CD4-positive, alpha-beta T cell treated with Interleukin-17A for 4 hours (primary cell): ENCODE data around the gene ZNF776.
"Not testable (repeated sequence)": the region's sequence is repeated elsewhere in the genome, so short reads cannot be mapped to it uniquely, and the experiment has no call there.

Source experiments
- DNase-seq: peaks from one replicate; pipeline ENCODE4 v3.0.0-alpha.2; 2020; ENCODE audit warnings: mixed read lengths

ZNF776 gene

GRCh38 chr19:57746580-57747471, at the start of gene ZNF776:
Gene ZNF776 (plus strand): TSS chr19:57746815. CDS start chr19:57747059, 244 bp downstream.
- peak; percentile 83 for DNase-seq

- no peak for DNase-seq
These were observed 45.0 kb upstream of the ZNF776 start for GRCh38 chr19:57701625-57702024.

GRCh38 chr19:57706346-57706745, 40.3 kb upstream of the ZNF776 start:
- no peak for DNase-seq

GRCh38 chr19:57708641-57709361, 37.8 kb upstream of the ZNF776 start, which contains the start of gene ZNF154:
Gene ZNF154 (minus strand): TSS chr19:57709204. CDS start chr19:57708971, 233 bp downstream.
- peak; percentile 49 for DNase-seq

GRCh38 chr19:57709616-57710015, 37.0 kb upstream of the ZNF776 start:
- no peak for DNase-seq

GRCh38 chr19:57712222-57712621, 34.4 kb upstream of the ZNF776 start:
- no peak for DNase-seq

GRCh38 chr19:57719424-57719823, 27.2 kb upstream of the ZNF776 start:
- no peak for DNase-seq

- DNase-seq = no peak
These were observed 26.6 kb upstream of the ZNF776 start for GRCh38 chr19:57719901-57720519.

GRCh38 chr19:57720878-57721277, 25.7 kb upstream of the ZNF776 start:
- no peak for DNase-seq

GRCh38 chr19:57738320-57738719, 8.3 kb upstream of the ZNF776 start:
- DNase-seq = not testable (repeated sequence)

- DNase-seq = not testable (repeated sequence)
These were observed 7.8 kb upstream of the ZNF776 start for GRCh38 chr19:57738770-57739169.

GRCh38 chr19:57747472-57747807, 825 bp downstream of the ZNF776 start:
- DNase-seq = no peak

- DNase-seq = no peak
These were observed 1.4 kb downstream of the ZNF776 start for GRCh38 chr19:57748029-57748428.

GRCh38 chr19:57754091-57754673, 7.6 kb downstream of the ZNF776 start:
- no peak for DNase-seq

- no peak for DNase-seq
These were observed 8.4 kb downstream of the ZNF776 start for GRCh38 chr19:57755031-57755430.

GRCh38 chr19:57757941-57758340, 11.3 kb downstream of the ZNF776 start:
- DNase-seq = no peak

GRCh38 chr19:57759096-57759495, 12.5 kb downstream of the ZNF776 start:
- DNase-seq = no peak

GRCh38 chr19:57769345-57770131, 22.9 kb downstream of the ZNF776 start, which contains the start of gene ZNF586:
Gene ZNF586 (plus strand): TSS chr19:57769676. CDS start chr19:57769843, 167 bp downstream.
- peak; percentile 86 for DNase-seq

- DNase-seq = no peak
These were observed 24.8 kb downstream of the ZNF776 start for GRCh38 chr19:57771417-57771816.

GRCh38 chr19:57773488-57773887, 26.9 kb downstream of the ZNF776 start:
- DNase-seq = no peak

GRCh38 chr19:57776764-57777296, 30.2 kb downstream of the ZNF776 start:
- DNase-seq = no peak

- DNase-seq = no peak
These were observed 31.7 kb downstream of the ZNF776 start for GRCh38 chr19:57778336-57778735.
